ENCODE data around the gene PDE4D. TPM values are rescaled to one million over a fixed set of nuclear protein-coding genes. Genes with fewer than 3 reads are reported as not detected.

The PDE4D gene
- total RNA-seq, 1 donor from 2014 or later: 11.8 TPM

- peaks cover 11% of the 10 kb centered on the region for H3K4me1 Mint-ChIP-seq
- no peaks in the 10 kb centered on the region for H3K27me3 Mint-ChIP-seq (ENCODE audit: low read depth)
- H3K36me3 Mint-ChIP-seq (ENCODE audit: low read depth): no peaks in the 10 kb centered on the region
- H3K4me3 Mint-ChIP-seq: no peak overlapping the region
- no peak for DNase-seq (ENCODE audit: low read depth, low spot score)
- TF ChIP-seq CTCF (conservative IDR thresholded peaks at IDR 0.05): no peak
- H3K9me3 Mint-ChIP-seq: no peaks in the 10 kb centered on the region
- H3K27ac Mint-ChIP-seq (ENCODE audit: unreplicated experiment): no peak overlapping the region
Measured at GRCh38 chr5:59266410-59266809, 627.1 kb downstream of the PDE4D start.

GRCh38 chr5:59264639-59265245 is 628.8 kb downstream of the PDE4D start:
- no peak for DNase-seq (ENCODE audit: low read depth, low spot score)
- no peak for TF ChIP-seq CTCF (conservative IDR thresholded peaks at IDR 0.05)
- no peak overlapping the region for H3K4me3 Mint-ChIP-seq
- H3K36me3 Mint-ChIP-seq (ENCODE audit: low read depth): no peaks in the 10 kb centered on the region
- H3K27ac Mint-ChIP-seq (ENCODE audit: unreplicated experiment): no peak overlapping the region
- H3K9me3 Mint-ChIP-seq: no peaks in the 10 kb centered on the region
- H3K27me3 Mint-ChIP-seq (ENCODE audit: low read depth): no peaks in the 10 kb centered on the region
- peaks cover 26% of the 10 kb centered on the region for H3K4me1 Mint-ChIP-seq

- no peaks in the 10 kb centered on the region for H3K36me3 Mint-ChIP-seq (ENCODE audit: low read depth)
Measured at GRCh38 chr5:59264013-59264412, 629.5 kb downstream of the PDE4D start.

GRCh38 chr5:59261969-59262368 is 631.6 kb downstream of the PDE4D start:
- Mint-ChIP-seq H3K27ac (ENCODE audit: unreplicated experiment) (no peak overlapping the region), H3K4me1 (peaks cover 37% of the 10 kb centered on the region), H3K9me3 (no peaks in the 10 kb centered on the region), H3K36me3 (ENCODE audit: low read depth) (no peaks in the 10 kb centered on the region), H3K4me3 (no peak overlapping the region), H3K27me3 (ENCODE audit: low read depth) (no peaks in the 10 kb centered on the region)
- no peak for TF ChIP-seq CTCF (conservative IDR thresholded peaks at IDR 0.05)
- DNase-seq (ENCODE audit: low read depth, low spot score): no peak

More at GRCh38 chr5:59264013-59264412, 629.5 kb downstream of the PDE4D start:
- Mint-ChIP-seq H3K4me1 (peaks cover 27% of the 10 kb centered on the region), H3K9me3 (no peaks in the 10 kb centered on the region), H3K4me3 (no peak overlapping the region), H3K27ac (ENCODE audit: unreplicated experiment) (no peak overlapping the region), H3K27me3 (ENCODE audit: low read depth) (no peaks in the 10 kb centered on the region)
- no peak for TF ChIP-seq CTCF (conservative IDR thresholded peaks at IDR 0.05)
- DNase-seq (ENCODE audit: low read depth, low spot score): no peak

GRCh38 chr5:59260973-59261372 is 632.6 kb downstream of the PDE4D start:
- Mint-ChIP-seq H3K4me3 (no peak overlapping the region), H3K36me3 (ENCODE audit: low read depth) (no peaks in the 10 kb centered on the region), H3K9me3 (no peaks in the 10 kb centered on the region), H3K27ac (ENCODE audit: unreplicated experiment) (no peak overlapping the region), H3K4me1 (peaks cover 47% of the 10 kb centered on the region), H3K27me3 (ENCODE audit: low read depth) (no peaks in the 10 kb centered on the region)
- TF ChIP-seq CTCF (conservative IDR thresholded peaks at IDR 0.05): no peak
- DNase-seq (ENCODE audit: low read depth, low spot score): no peak
